H1 (cell line): ENCODE data around the gene NACAD. TPM values are rescaled to one million over a fixed set of nuclear protein-coding genes. Genes with fewer than 3 reads are reported as not detected.

Source experiments
- CBX8 ChIP-seq: fragments of 300-800, 300-1000 bp; sonication (generic); IDR thresholded peaks from 2 replicates; pipeline ENCODE4 v1.7.1; 2016; ENCODE audit warnings: low read depth, low read length, borderline replicate concordance
- CEBPB ChIP-seq: IDR thresholded peaks from 2 replicates; pipeline ENCODE4 v1.6.1; 2012; ENCODE audit warnings: low read depth, low read length
- KDM4A ChIP-seq: IDR thresholded peaks from one replicate; pipeline ENCODE4 v1.7.1; 2012; ENCODE audit warnings: low read depth, mild to moderate bottlenecking, moderate library complexity, low read length, inconsistent platforms; ENCODE audit not compliant: severe bottlenecking
- polyA plus RNA-seq, 7 experiments: library from polyadenylated mRNA; depleted of rRNA in 3 of 7; stranded (reverse) in 5 of 7; unstranded in 2 of 7; fragments of >200 nt in 5 of 7; fragments of 200-250 nt in 2 of 7; gene quantifications; 1 replicate in 5 of 7; 2 replicates in 1 of 7; 4 replicates in 1 of 7; pipeline versions ENCODE4 v1.2.1 to v1.2.3, GENCODE V29; 2011 to 2013; ENCODE audit warnings: missing spikeins in 2 of 7, mixed read lengths in 2 of 7
- total RNA-seq: library from RNA; stranded (reverse); fragmentation: NEBNext Ultra II Directional; extraction: Animal tissue kit (Norgen Biotek cat#: 25700); gene quantifications from 2 replicates; pipeline ENCODE4 v1.2.1, GENCODE V29; 2021

The NACAD gene
- total and polyA plus RNA-seq, 2 of the 8 experiments (the other 6 are each of a cell fraction or from before 2014, with no cell fraction given) = 1.3 to 6.0 TPM

GRCh38 chr7:45112648-45113047 is 23.9 kb upstream of the NACAD start (continued):
- TF ChIP-seq CBX8 (no peak), CEBPB (no peak), KDM4A (no peak)
